ENCODE data around the gene ATG5. TPM values are rescaled to one million over a fixed set of nuclear protein-coding genes. Genes with fewer than 3 reads are reported as not detected.

The ATG5 gene
- total RNA-seq, 1 experiment from 2014 or later, result 51.4 TPM

- no peak for TF ChIP-seq TCF7L2 (IDR thresholded peaks at IDR 0.05; ENCODE audit: low read depth, low read length)
- TF ChIP-seq REST (IDR thresholded peaks at IDR 0.05; ENCODE audit: insufficient read depth in 1 of 2, low read depth in 2 of 2, low read length in 1 of 2), result no peak
- TF ChIP-seq, protein P1, sequence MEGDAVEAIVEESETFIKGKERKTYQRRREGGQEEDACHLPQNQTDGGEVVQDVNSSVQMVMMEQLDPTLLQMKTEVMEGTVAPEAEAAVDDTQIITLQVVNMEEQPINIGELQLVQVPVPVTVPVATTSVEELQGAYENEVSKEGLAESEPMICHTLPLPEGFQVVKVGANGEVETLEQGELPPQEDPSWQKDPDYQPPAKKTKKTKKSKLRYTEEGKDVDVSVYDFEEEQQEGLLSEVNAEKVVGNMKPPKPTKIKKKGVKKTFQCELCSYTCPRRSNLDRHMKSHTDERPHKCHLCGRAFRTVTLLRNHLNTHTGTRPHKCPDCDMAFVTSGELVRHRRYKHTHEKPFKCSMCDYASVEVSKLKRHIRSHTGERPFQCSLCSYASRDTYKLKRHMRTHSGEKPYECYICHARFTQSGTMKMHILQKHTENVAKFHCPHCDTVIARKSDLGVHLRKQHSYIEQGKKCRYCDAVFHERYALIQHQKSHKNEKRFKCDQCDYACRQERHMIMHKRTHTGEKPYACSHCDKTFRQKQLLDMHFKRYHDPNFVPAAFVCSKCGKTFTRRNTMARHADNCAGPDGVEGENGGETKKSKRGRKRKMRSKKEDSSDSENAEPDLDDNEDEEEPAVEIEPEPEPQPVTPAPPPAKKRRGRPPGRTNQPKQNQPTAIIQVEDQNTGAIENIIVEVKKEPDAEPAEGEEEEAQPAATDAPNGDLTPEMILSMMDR (IDR thresholded peaks at IDR 0.05), result no peak
- no peak for TF ChIP-seq SIN3A (IDR thresholded peaks at IDR 0.05; ENCODE audit: borderline replicate concordance, insufficient read depth, low read depth, low read length)
- TF ChIP-seq POLR2AphosphoS5 (IDR thresholded peaks at IDR 0.05; ENCODE audit: low read depth, low read length), result no peak
- ATAC-seq (no peak), DNase-seq (ENCODE audit: low read depth, low spot score) (no peak)
- in situ Hi-C loops (cut with HindIII; ENCODE audit: low pct_unique_long_range_greater_than_20kb, low sequenced_read_pairs), result no loop called here
- intact Hi-C loops (cut with micrococcal nuclease; ENCODE audit: unreplicated experiment), result no loop called here
- CTCF ChIA-PET, result no interaction called here
- no TSS peak for BruUV-seq (replicated peaks)
- Histone ChIP-seq H3K36me3 (ENCODE audit: control insufficient read depth, insufficient read depth, low read length) (peaks cover 11% of the 10 kb centered on the region), H3K9me3 (ENCODE audit: control insufficient read depth, insufficient read depth, low read depth, low read length) (no peaks in the 10 kb centered on the region), H3K4me3 (ENCODE audit: low read depth in 2 of 2, low read length in 2 of 2) (no peak overlapping the region), H3K27me3 (ENCODE audit: control insufficient read depth, insufficient read depth, low read length) (no peaks in the 10 kb centered on the region), H3K27ac (ENCODE audit: low read length) (no peak overlapping the region), H3K4me1 (ENCODE audit: control insufficient read depth, insufficient read depth, low read length) (peaks cover 5% of the 10 kb centered on the region; the same call in 1 of the 2 replicates)
- POLR2A ChIA-PET, result interaction anchor here (0.6 kb wide), 1 partner anchor 312 kb away, joined by 3 read pairs; no protein-coding TSS in a partner anchor
Observed at GRCh38 chr6:106315765-106316374, 9.7 kb downstream of the ATG5 start.

- BruUV-seq (replicated peaks), result no TSS peak
- POLR2A ChIA-PET, result interaction anchor here (0.8 kb wide), 1 partner anchor 120 kb away, joined by 4 read pairs; no protein-coding TSS in a partner anchor
Observed at GRCh38 chr6:106309766-106310373, 15.7 kb downstream of the ATG5 start.

More at GRCh38 chr6:106309766-106310373, 15.7 kb downstream of the ATG5 start:
- DNase-seq (ENCODE audit: low read depth, low spot score), result peak; percentile 50
- CTCF ChIA-PET, result interaction anchor here (0.6 kb wide), 1 partner anchor 82 kb away, joined by 3 read pairs; no protein-coding TSS in a partner anchor
- no peaks in the 10 kb centered on the region for H3K27me3 ChIP-seq (ENCODE audit: control insufficient read depth, insufficient read depth, low read length)
- no peak overlapping the region for H3K4me3 ChIP-seq (ENCODE audit: low read depth in 2 of 2, low read length in 2 of 2)
- H3K4me1 ChIP-seq (ENCODE audit: control insufficient read depth, insufficient read depth, low read length), result peaks cover 23% of the 10 kb centered on the region
- ATAC-seq, result peak; percentile 86
- peak overlapping the region; percentile 62; the same call in 1 of the 2 replicates for H3K27ac ChIP-seq (ENCODE audit: low read length)
- H3K9me3 ChIP-seq (ENCODE audit: control insufficient read depth, insufficient read depth, low read depth, low read length), result no peaks in the 10 kb centered on the region
- H3K36me3 ChIP-seq (ENCODE audit: control insufficient read depth, insufficient read depth, low read length), result peaks cover 9% of the 10 kb centered on the region; the same call in 1 of the 2 replicates
- in situ Hi-C loops (cut with HindIII; ENCODE audit: low pct_unique_long_range_greater_than_20kb, low sequenced_read_pairs) (no loop called here), intact Hi-C loops (cut with micrococcal nuclease; ENCODE audit: unreplicated experiment) (loop anchor here (10.0 kb wide), 2 partner anchors 215 to 885 kb away; no protein-coding TSS in a partner anchor)
- TF ChIP-seq TCF7L2 (IDR thresholded peaks at IDR 0.05; ENCODE audit: low read depth, low read length), result no peak

Measured in Panc1 (cell line).